Measurements from ENCODE around the gene FGF12. TPM values are rescaled to one million over a fixed set of nuclear protein-coding genes. Genes with fewer than 3 reads are reported as not detected.
A peak's percentile ranks its signal among the peaks of the same experiment; 100 is the strongest.
"Not testable (repeated sequence)": the region's sequence is repeated elsewhere in the genome, so short reads cannot be mapped to it uniquely, and the experiment has no call there.

The FGF12 gene
- total and polyA plus RNA-seq, 11 donors: 21.8 to 420 (median 265) TPM

DNA sequence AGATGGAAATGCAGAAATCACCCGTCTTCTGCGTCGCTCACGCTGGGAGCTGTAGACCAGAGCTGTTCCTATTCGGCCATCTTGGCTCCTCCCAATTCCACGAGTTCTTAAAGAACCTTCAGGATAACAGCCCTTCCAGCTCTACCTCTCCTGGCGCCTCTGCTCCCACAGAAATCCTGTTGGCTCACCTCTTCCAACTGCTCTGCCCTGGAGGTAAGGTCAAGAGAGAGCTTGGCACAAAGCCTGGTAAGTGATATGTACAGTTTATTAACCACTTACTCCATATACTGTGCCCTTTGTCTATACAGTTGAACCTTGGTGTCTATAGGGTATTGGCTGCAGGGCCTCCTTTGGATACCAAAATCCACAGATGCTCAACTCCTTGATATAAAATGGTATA is 17.8 kb upstream of the FGF12 start:
- no peak overlapping the region for H3K27ac ChIP-seq
- WGBS, 4 donors: 76 to 91% (median 82%) methylated on average over 7 of the region's 7 CpGs
- no peak for ATAC-seq

DNA sequence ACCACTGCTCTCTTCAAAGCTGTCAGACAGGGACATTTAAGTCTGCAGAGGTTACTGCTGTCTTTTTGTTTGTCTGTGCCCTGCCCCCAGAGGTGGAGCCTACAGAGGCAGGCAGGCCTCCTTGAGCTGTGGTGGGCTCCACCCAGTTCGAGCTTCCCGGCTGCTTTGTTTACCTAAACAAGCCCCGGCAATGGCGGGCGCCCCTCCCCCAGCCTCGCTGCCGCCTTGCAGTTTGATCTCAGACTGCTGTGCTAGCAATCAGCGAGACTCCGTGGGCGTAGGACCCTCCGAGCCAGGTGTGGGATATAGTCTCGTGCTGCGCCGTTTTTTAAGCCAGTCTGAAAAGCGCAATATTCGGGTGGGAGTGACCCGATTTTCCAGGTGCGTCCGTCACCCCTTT is 17.3 kb upstream of the FGF12 start:
- 72 to 93% (median 79%) methylated on average over 13 to 19 of the region's 19 CpGs; no CpG with 5 or more reads in 1 of the 4 donors for WGBS, 4 donors
- H3K4me1 ChIP-seq; intact Hi-C loops (cut with DNase I); H3K27ac ChIP-seq; ATAC-seq; H3K4me3 ChIP-seq; H3K27me3 ChIP-seq; H3K9me3 ChIP-seq; DNase-seq; H3K36me3 ChIP-seq: not testable (repeated sequence)

More for the DNA sequence above, 17.8 kb upstream of the FGF12 start:
- H3K9me3 ChIP-seq: no peaks in the 10 kb centered on the region
- intact Hi-C loops (cut with DNase I): no loop called here
- H3K36me3 ChIP-seq: no peaks in the 10 kb centered on the region
- no peaks in the 10 kb centered on the region for H3K4me1 ChIP-seq
- no peak overlapping the region for H3K4me3 ChIP-seq
- peak in 1 of 5 donors; percentile 24 for DNase-seq
- TF ChIP-seq, protein P1, sequence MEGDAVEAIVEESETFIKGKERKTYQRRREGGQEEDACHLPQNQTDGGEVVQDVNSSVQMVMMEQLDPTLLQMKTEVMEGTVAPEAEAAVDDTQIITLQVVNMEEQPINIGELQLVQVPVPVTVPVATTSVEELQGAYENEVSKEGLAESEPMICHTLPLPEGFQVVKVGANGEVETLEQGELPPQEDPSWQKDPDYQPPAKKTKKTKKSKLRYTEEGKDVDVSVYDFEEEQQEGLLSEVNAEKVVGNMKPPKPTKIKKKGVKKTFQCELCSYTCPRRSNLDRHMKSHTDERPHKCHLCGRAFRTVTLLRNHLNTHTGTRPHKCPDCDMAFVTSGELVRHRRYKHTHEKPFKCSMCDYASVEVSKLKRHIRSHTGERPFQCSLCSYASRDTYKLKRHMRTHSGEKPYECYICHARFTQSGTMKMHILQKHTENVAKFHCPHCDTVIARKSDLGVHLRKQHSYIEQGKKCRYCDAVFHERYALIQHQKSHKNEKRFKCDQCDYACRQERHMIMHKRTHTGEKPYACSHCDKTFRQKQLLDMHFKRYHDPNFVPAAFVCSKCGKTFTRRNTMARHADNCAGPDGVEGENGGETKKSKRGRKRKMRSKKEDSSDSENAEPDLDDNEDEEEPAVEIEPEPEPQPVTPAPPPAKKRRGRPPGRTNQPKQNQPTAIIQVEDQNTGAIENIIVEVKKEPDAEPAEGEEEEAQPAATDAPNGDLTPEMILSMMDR (IDR thresholded peaks at IDR 0.05): no peak
- TF ChIP-seq POLR2A (IDR thresholded peaks at IDR 0.05): no peak
- no peaks in the 10 kb centered on the region for H3K27me3 ChIP-seq

DNA sequence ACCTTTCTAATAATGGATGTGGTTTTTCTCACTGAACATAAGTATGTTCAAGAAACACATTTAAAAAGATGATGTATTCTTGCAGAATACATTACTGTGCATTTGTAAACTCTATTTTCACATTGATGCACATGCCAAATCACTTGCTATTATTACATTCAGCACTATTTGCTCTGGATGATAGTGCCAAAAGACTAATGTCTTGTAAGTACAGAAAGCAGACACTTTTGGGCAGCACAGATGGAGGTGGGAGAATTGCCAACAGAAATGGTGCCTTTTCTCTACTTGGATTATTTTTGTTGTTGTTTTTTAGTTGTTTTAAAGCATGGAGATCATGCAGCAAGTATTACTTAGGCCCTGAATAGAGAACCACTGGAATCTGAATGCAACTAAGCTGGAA is 10.2 kb upstream of the FGF12 start:
- intact Hi-C loops (cut with DNase I): no loop called here
- Histone ChIP-seq H3K27me3 (no peaks in the 10 kb centered on the region), H3K36me3 (no peaks in the 10 kb centered on the region), H3K27ac (no peak overlapping the region), H3K4me1 (peaks cover 0 to 5% (median 0%) of the 10 kb centered on the region in 12 donors), H3K9me3 (no peaks in the 10 kb centered on the region), H3K4me3 (no peak overlapping the region)
- DNase-seq (no peak), ATAC-seq (no peak)
- no peak for TF ChIP-seq POLR2A (IDR thresholded peaks at IDR 0.05)

DNA sequence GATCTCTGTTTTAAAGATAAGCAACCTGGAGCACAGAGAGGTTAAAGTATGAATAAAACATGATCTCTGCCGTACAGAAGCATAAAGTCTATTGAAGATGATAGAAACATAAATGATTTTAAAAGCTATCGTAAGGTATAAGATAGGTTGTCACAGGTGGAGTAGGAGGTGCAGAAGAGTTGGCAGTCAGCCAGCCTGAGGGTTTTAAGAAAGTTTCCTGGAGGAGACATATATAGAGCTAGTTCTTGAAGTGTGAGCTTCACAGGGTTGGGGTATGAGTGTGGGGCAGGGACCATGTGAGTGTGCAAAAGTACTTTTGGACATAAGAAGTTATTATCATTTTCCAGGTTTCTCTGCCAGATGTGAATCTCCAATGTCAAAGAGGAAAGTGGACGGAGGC is 3.9 kb upstream of the FGF12 start:
- WGBS, 4 donors: 83 to 94% (median 89%) methylated on average over 3 of the region's 3 CpGs
- Histone ChIP-seq H3K27ac (no peak overlapping the region), H3K4me1 (peaks cover 0 to 6% (median 1%) of the 10 kb centered on the region in 12 donors), H3K4me3 (no peak overlapping the region), H3K9me3 (no peaks in the 10 kb centered on the region), H3K36me3 (no peaks in the 10 kb centered on the region), H3K27me3 (no peaks in the 10 kb centered on the region)
- DNase-seq: no peak
- TF ChIP-seq POLR2A (IDR thresholded peaks at IDR 0.05): no peak
- TF ChIP-seq, protein P1 (IDR thresholded peaks at IDR 0.05): no peak
- ATAC-seq: no peak
- intact Hi-C loops (cut with DNase I): no loop called here

DNA sequence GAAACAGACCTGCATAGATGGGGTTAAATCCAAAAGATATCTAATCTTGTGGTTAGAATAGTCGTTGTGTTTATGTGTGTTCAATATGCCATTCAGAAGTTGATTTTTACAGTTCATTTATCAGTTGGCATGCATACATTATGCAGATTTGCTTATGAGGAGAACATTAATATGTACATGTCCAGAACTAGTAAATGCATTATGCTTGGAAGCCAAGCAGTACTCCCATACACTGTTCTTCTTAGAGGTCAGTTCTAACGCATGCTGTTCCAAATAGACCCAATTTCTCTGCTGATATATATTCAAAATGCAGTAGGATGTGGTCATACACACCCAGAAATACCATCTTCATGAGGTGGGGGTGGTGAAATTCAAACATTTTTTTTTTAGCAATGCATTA is 956 bp downstream of the FGF12 start:
- Histone ChIP-seq H3K27me3 (no peaks in the 10 kb centered on the region), H3K9me3 (no peaks in the 10 kb centered on the region), H3K36me3 (no peaks in the 10 kb centered on the region), H3K27ac (peak overlapping the region in 11 of 12 donors; percentile 17 to 82 (median 63)), H3K4me1 (peaks cover 0 to 15% (median 1%) of the 10 kb centered on the region in 12 donors), H3K4me3 (peak overlapping the region; percentile 19 to 70 (median 60))
- TF ChIP-seq POLR2A (IDR thresholded peaks at IDR 0.05): no peak
- TF ChIP-seq, protein P1 (IDR thresholded peaks at IDR 0.05): no peak
- ATAC-seq (peak in 1 of 4 donors; percentile 40), DNase-seq (no peak)
- WGBS, 4 donors: 21 to 40% (median 26%) methylated on average over 2 of the region's 2 CpGs
- intact Hi-C loops (cut with DNase I): loop anchor here in 5 of 10 donors (2.0 to 10.0 kb wide), 6 partner anchors 69 to 256 kb away; no protein-coding TSS in a partner anchor
